Right lobe of liver (tissue), 6 donors: Measurements from ENCODE around the gene TRAF3IP1. TPM values are rescaled to one million over a fixed set of nuclear protein-coding genes. Genes with fewer than 3 reads are reported as not detected.

Experiments used
- ATAC-seq, 4 donors: fragments of 200-7000 bp; cut with Tn5 transposase; one replicate each; pipeline ENCODE4 v1.9.1; 2020; ENCODE audit warnings: mild to moderate bottlenecking in 4 of 4, moderate library complexity in 4 of 4
- DNase-seq, 3 donors: peaks; one replicate each; pipeline ENCODE4 v3.0.0-alpha.2; 2020
- H3K27ac ChIP-seq, 3 donors: fragments of 200-600 bp; one replicate each; pipeline ENCODE4 v1.8.0; 2022
- H3K27me3 ChIP-seq, 2 donors: fragments of 200-600 bp; one replicate each; pipeline ENCODE4 v1.8.0; 2022
- H3K36me3 ChIP-seq, 4 donors: fragments of 200-600 bp; sonication (generic) in 1 of 4; one replicate each; pipeline versions ENCODE4 v1.5.1 to v1.8.0; 2017 to 2022; ENCODE audit warnings: control low read depth in 1 of 4
- H3K4me1 ChIP-seq, 4 donors: fragments of 200-600 bp; sonication (generic) in 1 of 4; one replicate each; pipeline versions ENCODE4 v1.5.1 to v1.8.0; 2017 to 2022; ENCODE audit warnings: control low read depth in 1 of 4
- H3K4me3 ChIP-seq, 3 donors: fragments of 200-600 bp; one replicate each; pipeline ENCODE4 v1.8.0; 2022
- H3K9me3 ChIP-seq, 4 donors: fragments of 200-600 bp; sonication (generic) in 1 of 4; one replicate each; pipeline versions ENCODE4 v1.5.1 to v1.8.0; 2017 to 2022; ENCODE audit warnings: control low read depth in 1 of 4
- CTCF ChIP-seq, 4 donors: fragments of 200-600 bp in 3 of 4; fragments of 450-650 bp in 1 of 4; IDR thresholded peaks; one replicate each; pipeline versions ENCODE4 v1.5.1 to v1.8.0; 2016 to 2022; ENCODE audit warnings: antibody characterized with exemption in 4 of 4, mild to moderate bottlenecking in 2 of 4
- POLR2A ChIP-seq: fragments of 450-650 bp; IDR thresholded peaks from one replicate; pipeline ENCODE4 v1.6.1; 2017; ENCODE audit warnings: antibody characterized with exemption, mild to moderate bottlenecking
- WGBS: methylation state at CpG from one replicate; pipeline ENCODE4 v1.1.6; 2018; ENCODE audit warnings: low coverage, low lambda C conversion rate; ENCODE audit not compliant: insufficient coverage; ENCODE audit errors: missing lambda C conversion rate; 5-methylcytosine and 5-hydroxymethylcytosine counted together
- intact Hi-C, 2 donors: fragments of 100-400 bp; cut with DNase I; formaldehyde crosslinking; loops; one replicate each; pipeline versions ENCODE4 v1.11.2 to v1.14.1; 2022
- total RNA-seq, 6 experiments: library from RNA; depleted of rRNA in 2 of 6; stranded (reverse); fragments of >200 nt in 2 of 6; fragmentation: NEBNext Ultra II Directional in 3 of 6; extraction: Animal tissue kit (Norgen Biotek cat#: 25700) in 3 of 6; gene quantifications; one replicate each; pipeline versions ENCODE4 v1.1.0 to v1.2.4, GENCODE V29; 2016 to 2023
- donor health status: DM: no; HTN: yes; CAD: no.
- donor health status: DM: no; HTN: no; CAD: no.
- donor health status: DM: no; HTN: no; CAD: no.
- donor health status: DM: no; HTN: yes; CAD: no.
- donor health status: DM: no; HTN: yes; CAD: no.

Gene TRAF3IP1
- total RNA-seq, 6 experiments from 2014 or later, result 4.6 to 12.0 (median 8.3) TPM

GRCh38 chr2:238289574-238289973 lies 30.7 kb upstream of the TRAF3IP1 start:
- Histone ChIP-seq H3K27me3 (no peaks in the 10 kb centered on the region), H3K9me3 (no peaks in the 10 kb centered on the region), H3K36me3 (no peaks in the 10 kb centered on the region), H3K4me1 (peaks cover 0 to 42% (median 15%) of the 10 kb centered on the region in 4 donors), H3K27ac (no peak overlapping the region), H3K4me3 (peak overlapping the region in 1 of 3 donors; percentile 74)
- WGBS, result 45% methylated on average over 4 of the region's 13 CpGs
- intact Hi-C loops, result no loop called here
- TF ChIP-seq CTCF (IDR thresholded peaks at IDR 0.05), result no peak
- no peak for TF ChIP-seq POLR2A
- DNase-seq (peak in 1 of 3 donors; percentile 54), ATAC-seq (no peak)

- Histone ChIP-seq H3K9me3 (no peaks in the 10 kb centered on the region), H3K27me3 (no peaks in the 10 kb centered on the region), H3K4me3 (no peak overlapping the region), H3K36me3 (no peaks in the 10 kb centered on the region), H3K4me1 (peaks cover 0 to 42% (median 16%) of the 10 kb centered on the region in 4 donors), H3K27ac (no peak overlapping the region)
- no peak for ATAC-seq
- WGBS, result 52% methylated on average over 6 of the region's 8 CpGs
- intact Hi-C loops, result no loop called here
- peak in 1 of 3 donors; percentile 53 for DNase-seq
- TF ChIP-seq POLR2A (no peak), CTCF (IDR thresholded peaks at IDR 0.05) (no peak)
Observed at GRCh38 chr2:238290091-238290509, 30.2 kb upstream of the TRAF3IP1 start.

- no CpG with 5 or more reads among the region's 5 CpGs for WGBS
- TF ChIP-seq CTCF (IDR thresholded peaks at IDR 0.05) (no peak), POLR2A (no peak)
- no peak overlapping the region for H3K4me3 ChIP-seq
- H3K9me3 ChIP-seq, result no peaks in the 10 kb centered on the region
- intact Hi-C loops, result no loop called here
- DNase-seq (peak in 1 of 3 donors; percentile 41), ATAC-seq (no peak)
- no peaks in the 10 kb centered on the region for H3K27me3 ChIP-seq
- H3K36me3 ChIP-seq, result no peaks in the 10 kb centered on the region
- H3K4me1 ChIP-seq, result peaks cover 0 to 34% (median 12%) of the 10 kb centered on the region in 4 donors
- H3K27ac ChIP-seq, result no peak overlapping the region
Observed at GRCh38 chr2:238290715-238291549, 29.4 kb upstream of the TRAF3IP1 start.

- Histone ChIP-seq H3K27me3 (no peaks in the 10 kb centered on the region), H3K4me1 (peaks cover 0 to 28% (median 10%) of the 10 kb centered on the region in 4 donors), H3K36me3 (no peaks in the 10 kb centered on the region), H3K9me3 (no peaks in the 10 kb centered on the region), H3K27ac (no peak overlapping the region), H3K4me3 (no peak overlapping the region)
- 63% methylated on average over 1 of the region's 8 CpGs for whole genome bisulfite sequencing
- no peak for ATAC-seq
- intact Hi-C loops, result no loop called here
- peak in 1 of 3 donors; percentile 39 for DNase-seq
- TF ChIP-seq POLR2A (no peak), CTCF (IDR thresholded peaks at IDR 0.05) (no peak)
Observed at GRCh38 chr2:238291550-238292281, 28.6 kb upstream of the TRAF3IP1 start.
